HepG2 (cell line): Measurements from ENCODE around the gene NIPAL3. TPM values are rescaled to one million over a fixed set of nuclear protein-coding genes. Genes with fewer than 3 reads are reported as not detected.

Experiments used
- ATAC-seq: fragments of 200-7000 bp; cut with Tn5 transposase; 3 replicates; pipeline ENCODE4 v1.9.1; 2020; ENCODE audit warnings: mild to moderate bottlenecking, moderate library complexity
- BruUV-seq: library from RNA; stranded (reverse); fragments of 400-500 nt; replicated peaks from 2 replicates; lab custom pipeline; 2021; lab: Mats Ljungman, UMichigan
- CTCF ChIA-PET: fragments of 300-600 bp; formaldehyde crosslinking; extraction: SDS; loops from one replicate; lab custom pipeline; 2021; ENCODE audit warnings: low total read pairs, inconsistent platforms, low intra/inter-chr PET ratio; lab: Yijun Ruan, JAX
- POLR2A ChIA-PET: fragments of 350-600 bp; sonication (Branson Sonifier 250); formaldehyde crosslinking; loops from one replicate; lab custom pipeline; 2020; ENCODE audit warnings: antibody characterized with exemption, inconsistent platforms; lab: Yijun Ruan, JAX
- DNase-seq: peaks from one replicate; pipeline ENCODE4 v3.0.0-alpha.2; 2015; ENCODE audit warnings: low spot score
- FAIRE-seq: peaks from 3 replicates; lab custom pipeline; 2011; peaks lifted over from hg19 to GRCh38; lab: Jason Lieb, UNC
- H2AFZ ChIP-seq: one replicate; pipeline ENCODE4 v1.6.1; 2011; ENCODE audit warnings: low read length, inconsistent platforms
- H3K27ac ChIP-seq: fragments of 300-600 bp; 3 replicates; pipeline ENCODE4 v1.8.0; 2011; ENCODE audit warnings: mixed run types, mild to moderate bottlenecking, mixed read lengths, low read length, inconsistent platforms; ENCODE audit not compliant: insufficient read depth; ENCODE audit errors: extremely low read length
- H3K27me3 ChIP-seq, 2 experiments: fragments of 200-600 bp in 1 of 2; 2 replicates in 1 of 2; 3 replicates in 1 of 2; pipeline versions ENCODE4 v1.6.0 to v1.8.0; 2011; ENCODE audit warnings: low read length in 2 of 2, mild to moderate bottlenecking in 2 of 2, moderate library complexity in 2 of 2, inconsistent platforms in 1 of 2; ENCODE audit not compliant: insufficient read depth in 2 of 2, control insufficient read depth in 1 of 2
- H3K36me3 ChIP-seq, 2 experiments: fragments of 200-600 bp in 1 of 2; replicated peaks in 1 of 2; 2 replicates in 1 of 2; 3 replicates in 1 of 2; pipeline versions ENCODE4 v1.5.1 to v1.8.0; 2011; ENCODE audit warnings: low read length in 2 of 2, inconsistent platforms in 1 of 2; ENCODE audit not compliant: insufficient read depth in 2 of 2, control insufficient read depth in 1 of 2
- H3K4me1 ChIP-seq: 2 replicates; pipeline ENCODE4 v1.5.1; 2012; ENCODE audit warnings: low read length, inconsistent platforms; ENCODE audit not compliant: insufficient read depth
- H3K4me2 ChIP-seq: 2 replicates; pipeline ENCODE4 v1.6.0; 2011; ENCODE audit warnings: low read depth, low read length, inconsistent platforms
- H3K4me3 ChIP-seq, 3 experiments: fragments of 200-600 bp in 1 of 3; sonication (generic), shearing (Covaris generic) in 1 of 3; replicated peaks in 1 of 3; 2 replicates each; pipeline ENCODE4 v1.5.1; 2011 to 2016; ENCODE audit warnings: low read length in 3 of 3, inconsistent platforms in 2 of 3, low read depth in 2 of 3, mild to moderate bottlenecking in 2 of 3, control low read depth in 1 of 3, mixed read lengths in 1 of 3; ENCODE audit not compliant: insufficient read depth in 1 of 3
- H3K79me2 ChIP-seq: one replicate; pipeline ENCODE4 v1.6.1; 2011; ENCODE audit warnings: low read length, inconsistent platforms; ENCODE audit not compliant: insufficient read depth
- H3K9ac ChIP-seq: 2 replicates; pipeline ENCODE4 v1.6.0; 2011; ENCODE audit warnings: mild to moderate bottlenecking, low read depth, low read length, inconsistent platforms; ENCODE audit not compliant: insufficient read depth
- H3K9me3 ChIP-seq: 2 replicates; pipeline ENCODE4 v1.5.1; 2012; ENCODE audit warnings: mild to moderate bottlenecking, low read length
- H4K20me1 ChIP-seq: 2 replicates; pipeline ENCODE4 v1.6.0; 2011; ENCODE audit warnings: inconsistent platforms, mild to moderate bottlenecking, low read length, moderate library complexity; ENCODE audit not compliant: insufficient read depth
- ATF7-NPFF ChIP-seq: sonication (generic); formaldehyde crosslinking; IDR thresholded peaks from 2 replicates; pipeline ENCODE4 v1.8.1; 2023; ENCODE audit warnings: mild to moderate bottlenecking, low read depth, missing genetic modification reagents, moderate library complexity
- EHMT2 ChIP-seq: fragments of 200-600 bp; sonication (generic); IDR thresholded peaks from 2 replicates; pipeline ENCODE4 v1.7.0; 2017; ENCODE audit warnings: antibody characterized with exemption, low read depth, low read length, borderline replicate concordance
- KAT7 ChIP-seq: IDR thresholded peaks from 2 replicates; pipeline ENCODE4 v1.6.1; 2018; ENCODE audit warnings: borderline replicate concordance, missing compliant biosample characterization
- KDM6A ChIP-seq: IDR thresholded peaks from 2 replicates; pipeline ENCODE4 v1.6.1; 2016; ENCODE audit warnings: low read depth
- POLR2AphosphoS2 ChIP-seq: IDR thresholded peaks from 2 replicates; pipeline ENCODE4 v1.6.1; 2011; ENCODE audit warnings: low read depth, low read length, improper control_type of control experiment
- PRDM15 ChIP-seq: sonication (generic); formaldehyde crosslinking; IDR thresholded peaks from 2 replicates; pipeline ENCODE4 v1.4.0; 2020; ENCODE audit warnings: missing genetic modification reagents
- SAP130 ChIP-seq: IDR thresholded peaks from 2 replicates; pipeline ENCODE4 v1.6.1; 2016; ENCODE audit warnings: low read depth
- TCF12 ChIP-seq, 2 experiments: fragments of 450-650 bp in 1 of 2; sonication (generic) in 1 of 2; formaldehyde crosslinking in 1 of 2; IDR thresholded peaks; 2 replicates each; pipeline versions ENCODE4 v1.6.1 to v1.8.0; 2017 to 2022; ENCODE audit warnings: antibody characterized with exemption in 1 of 2, mild to moderate bottlenecking in 1 of 2, missing genetic modification reagents in 1 of 2, moderate library complexity in 1 of 2
- ZBTB3 ChIP-seq: sonication (generic); formaldehyde crosslinking; IDR thresholded peaks from 2 replicates; pipeline ENCODE4 v1.4.0; 2020; ENCODE audit warnings: low read depth, mild to moderate bottlenecking, moderate library complexity, missing genetic modification reagents, borderline replicate concordance
- ZBTB42 ChIP-seq: sonication (generic); formaldehyde crosslinking; IDR thresholded peaks from 2 replicates; pipeline ENCODE4 v1.5.0; 2020; ENCODE audit warnings: mild to moderate bottlenecking, missing genetic modification reagents
- ZNF432 ChIP-seq: sonication (generic); formaldehyde crosslinking; IDR thresholded peaks from 2 replicates; pipeline ENCODE4 v1.5.0; 2020; ENCODE audit warnings: missing genetic modification reagents, mild to moderate bottlenecking, borderline replicate concordance
- ZNF569 ChIP-seq: sonication (generic); formaldehyde crosslinking; IDR thresholded peaks from 2 replicates; pipeline ENCODE4 v1.5.0; 2020; ENCODE audit warnings: mild to moderate bottlenecking, missing genetic modification reagents, moderate library complexity, borderline replicate concordance
- WGBS: methylation state at CpG from one replicate; pipeline ENCODE4 v1.1.6; 2017; ENCODE audit warnings: low lambda C conversion rate; 5-methylcytosine and 5-hydroxymethylcytosine counted together
- in situ Hi-C: cut with HindIII; loops from 2 replicates; pipeline ENCODE4 v1.10.0; 2017; ENCODE audit warnings: low pct_unique_long_range_greater_than_20kb; ENCODE audit not compliant: extremely low pct_ligation_motif_present
- intact Hi-C: fragments of 100-400 bp; cut with micrococcal nuclease; formaldehyde crosslinking; loops from one replicate; pipeline ENCODE4 v1.10.0; 2022; ENCODE audit not compliant: unreplicated experiment
- polyA plus RNA-seq, 8 experiments: library from polyadenylated mRNA; depleted of rRNA in 3 of 8; stranded (reverse) in 7 of 8; unstranded in 1 of 8; fragments of >200 nt; fragmentation: Illumina TruSeq in 4 of 8; extraction: Trizol in 4 of 8; gene quantifications; 2 replicates each; pipeline versions ENCODE4 v1.2.1 to v1.2.3, GENCODE V29; 2011 to 2016; ENCODE audit warnings: low read depth in 4 of 8, missing spikeins in 1 of 8, mixed read lengths in 1 of 8; ENCODE audit not compliant: insufficient read depth in 1 of 8
- total RNA-seq, 5 experiments: library from RNA; depleted of rRNA; stranded (reverse); fragments of >200 nt; fragmentation: Illumina TruSeq; extraction: Trizol; gene quantifications; 2 replicates each; pipeline ENCODE4 v1.2.3, GENCODE V29; 2016; ENCODE audit warnings: low read depth in 1 of 5

NIPAL3 gene
- total and polyA plus RNA-seq, 2 of the 13 experiments (the other 11 are each of a cell fraction or from before 2014, with no cell fraction given), result 5.6 to 8.6 TPM

GRCh38 chr1:24507405-24507804 is 91.8 kb downstream of the NIPAL3 start:
- peaks cover 36% of the 10 kb centered on the region for H3K4me1 ChIP-seq
- intact Hi-C loops (loop anchor here (10.0 kb wide), 1 partner anchor 93 kb away; the partner anchor contains the start of genes NIPAL3 and STPG1), in situ Hi-C loops (no loop called here)
- POLR2A ChIA-PET, result no interaction called here
- H3K9me3 ChIP-seq, result no peaks in the 10 kb centered on the region
- H2AFZ ChIP-seq, result no peak overlapping the region
- no peak for FAIRE-seq
- no peaks in the 10 kb centered on the region for H3K36me3 ChIP-seq
- H3K4me3 ChIP-seq, result no peak overlapping the region
- H3K79me2 ChIP-seq, result peaks cover 12% of the 10 kb centered on the region
- no peak overlapping the region for H3K27ac ChIP-seq
- H3K4me2 ChIP-seq, result no peak overlapping the region
- no peak overlapping the region for H3K9ac ChIP-seq
- no peaks in the 10 kb centered on the region for H4K20me1 ChIP-seq
- H3K27me3 ChIP-seq, result no peaks in the 10 kb centered on the region
- no peak for ATAC-seq
- TF ChIP-seq KAT7 (CRISPR knock-in tag) (no peak), ZBTB3 (CRISPR knock-in tag) (no peak), ATF7-NPFF (CRISPR knock-in tag) (no peak), ZNF569 (CRISPR knock-in tag) (no peak), EHMT2 (no peak), ZNF432 (CRISPR knock-in tag) (no peak), TCF12 (IDR thresholded peaks at IDR 0.05) (no peak), TCF12 (CRISPR knock-in tag; IDR thresholded peaks at IDR 0.05) (no peak), KDM6A (CRISPR knock-in tag) (no peak), POLR2AphosphoS2 (no peak), ZBTB42 (no peak), SAP130 (CRISPR knock-in tag) (no peak), PRDM15 (CRISPR knock-in tag) (no peak)
- CTCF ChIA-PET, result no interaction called here
- BruUV-seq, result no TSS peak
- DNase-seq, result no peak
- 98% methylated on average over 5 of the region's 5 CpGs for WGBS
